GM12892 (cell line): Measurements from ENCODE around the gene PRR14.
A peak's percentile ranks its signal among the peaks of the same experiment; 100 is the strongest.
"Not testable (repeated sequence)": the region's sequence is repeated elsewhere in the genome, so short reads cannot be mapped to it uniquely, and the experiment has no call there.

Experiments used
- DNase-seq: peaks from one replicate; pipeline ENCODE4 v3.0.0; 2011; ENCODE audit not compliant: insufficient read length
- FAIRE-seq: peaks from 2 replicates; lab custom pipeline; 2011; peaks lifted over from hg19 to GRCh38; lab: Jason Lieb, UNC
- POLR2A ChIP-seq: IDR thresholded peaks from 2 replicates; pipeline ENCODE4 v1.6.1; 2011; ENCODE audit warnings: low read depth, low read length, control low read depth
- POLR2AphosphoS5 ChIP-seq: IDR thresholded peaks from 2 replicates; pipeline ENCODE4 v1.6.1; 2011; ENCODE audit warnings: low read depth, low read length, control low read depth
- TAF1 ChIP-seq: IDR thresholded peaks from 2 replicates; pipeline ENCODE4 v1.6.1; 2011; ENCODE audit warnings: low read depth, mild to moderate bottlenecking, control low read depth, low read length, borderline replicate concordance

Gene PRR14

DNA sequence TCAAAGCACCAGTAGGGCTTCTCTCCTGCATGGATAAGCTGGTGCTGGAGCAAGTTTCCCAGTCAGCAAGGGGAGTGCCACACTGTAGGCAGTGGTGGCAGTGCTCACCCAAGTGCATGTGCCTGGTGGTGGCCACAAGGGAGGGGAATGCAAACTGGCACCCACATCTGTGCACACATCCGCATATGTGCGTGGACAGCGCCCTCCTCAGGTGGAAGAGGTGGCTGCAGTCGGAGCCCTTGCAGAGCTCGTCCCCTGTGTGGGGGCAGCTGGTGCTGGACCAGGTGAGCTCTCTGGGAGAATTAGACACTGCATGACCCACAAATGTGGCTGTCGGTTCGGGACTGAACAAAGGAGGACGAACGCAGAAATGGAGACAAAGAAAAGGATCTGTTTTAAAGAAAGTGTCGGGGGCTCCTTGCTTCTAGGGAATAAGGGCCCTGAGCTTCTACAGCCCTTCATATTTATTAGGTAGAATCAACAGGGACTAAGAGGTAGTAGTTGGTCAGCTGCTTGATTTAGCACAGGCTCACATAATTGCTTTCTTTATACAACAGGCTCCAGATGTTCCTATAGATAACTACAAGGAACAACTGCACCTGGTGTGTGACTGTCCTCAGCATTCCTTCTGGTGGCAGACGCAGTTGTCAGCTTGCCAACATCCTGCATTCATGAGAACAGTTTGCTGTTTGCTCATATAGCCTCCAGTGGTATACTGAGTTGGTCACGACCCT is 35.2 kb upstream of the PRR14 start:
- DNase-seq, result peak; percentile 41
- no peak for TF ChIP-seq POLR2A
- TF ChIP-seq POLR2AphosphoS5, result no peak
- no peak for FAIRE-seq

DNA sequence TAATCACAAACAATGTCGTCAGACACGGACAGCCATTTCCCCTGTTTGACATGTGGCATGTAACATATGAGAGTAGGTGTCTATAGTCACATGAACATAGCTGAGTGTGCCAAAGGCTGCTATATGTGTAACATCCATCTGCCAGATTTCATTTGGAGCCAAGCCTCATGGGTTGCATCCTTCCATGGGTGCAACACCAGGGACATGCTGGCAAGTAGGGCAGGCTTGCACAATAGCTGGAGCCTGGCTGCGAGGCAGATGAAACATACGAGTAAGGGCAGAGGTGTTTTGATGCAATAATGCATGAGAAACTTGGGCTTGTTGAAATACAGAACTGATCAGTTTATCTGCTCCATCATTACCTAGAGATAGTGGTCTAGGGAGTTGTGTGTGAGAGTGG is 31.6 kb upstream of the PRR14 start:
- DNase-seq (no peak), FAIRE-seq (no peak)
- TF ChIP-seq POLR2A (no peak), TAF1 (no peak), POLR2AphosphoS5 (no peak)

DNA sequence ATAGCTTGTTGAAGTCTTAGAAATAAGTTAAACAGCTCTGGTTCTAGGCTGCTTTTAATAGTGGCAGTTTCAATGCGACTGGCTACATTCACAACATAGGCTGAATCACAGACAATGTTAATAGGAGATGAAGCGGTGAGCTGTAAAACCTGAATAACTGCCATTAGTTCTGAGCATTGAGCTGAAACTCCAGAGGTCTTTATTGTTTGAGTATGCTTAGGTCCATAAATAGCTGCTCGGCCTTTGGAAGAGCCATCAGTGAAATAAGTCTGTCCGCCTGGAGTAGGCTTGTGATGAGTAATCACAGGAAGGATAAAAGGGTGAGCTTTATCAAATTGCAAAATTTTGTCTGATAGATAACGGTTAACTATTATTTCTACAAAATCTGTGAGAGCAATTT is 31.1 kb upstream of the PRR14 start:
- FAIRE-seq (no peak), DNase-seq (no peak)
- TF ChIP-seq POLR2AphosphoS5 (no peak), POLR2A (no peak), TAF1 (no peak)

DNA sequence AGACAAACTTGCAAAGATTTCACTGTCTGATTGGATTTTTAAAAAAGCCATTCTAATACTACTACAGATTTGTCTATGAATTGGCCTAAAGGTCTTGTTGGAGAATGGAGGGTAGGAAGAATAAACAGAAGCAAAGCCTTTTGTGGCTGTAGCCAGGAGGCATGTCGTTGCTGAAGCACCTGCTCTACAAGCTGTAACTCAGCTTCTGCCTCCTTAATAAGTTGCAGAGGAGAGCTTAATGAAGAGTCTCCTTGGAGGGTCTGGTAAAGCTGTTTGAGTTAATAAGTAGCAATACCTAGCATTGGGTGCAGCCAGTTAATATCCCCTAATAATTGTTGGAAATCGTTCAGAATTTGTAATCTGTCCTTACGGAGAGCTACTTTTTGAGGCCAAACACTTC is 30.6 kb upstream of the PRR14 start:
- TF ChIP-seq POLR2A (no peak), POLR2AphosphoS5 (no peak), TAF1 (no peak)
- FAIRE-seq (no peak), DNase-seq (no peak)

DNA sequence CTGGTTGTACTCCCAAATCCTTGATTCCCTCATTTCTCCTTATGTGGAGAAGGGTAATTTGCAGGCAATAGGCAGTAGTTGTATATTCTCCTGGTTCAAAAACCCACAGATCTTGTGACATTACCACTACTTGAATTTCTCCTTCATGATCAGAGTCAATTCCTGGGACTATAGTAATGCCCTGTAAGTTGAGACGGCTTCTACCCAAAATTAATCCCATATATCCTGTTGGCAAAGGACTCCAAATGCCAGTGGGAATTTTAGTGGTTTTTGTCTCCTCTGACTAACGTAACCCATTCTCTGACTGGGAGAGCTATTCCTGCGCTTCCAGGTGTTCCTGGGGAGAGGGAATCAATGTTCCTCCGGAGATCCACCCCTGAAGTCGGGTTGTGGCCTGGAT is 29.0 kb upstream of the PRR14 start:
- TF ChIP-seq TAF1 (no peak), POLR2A (no peak), POLR2AphosphoS5 (no peak)
- DNase-seq (no peak), FAIRE-seq (no peak)

DNA sequence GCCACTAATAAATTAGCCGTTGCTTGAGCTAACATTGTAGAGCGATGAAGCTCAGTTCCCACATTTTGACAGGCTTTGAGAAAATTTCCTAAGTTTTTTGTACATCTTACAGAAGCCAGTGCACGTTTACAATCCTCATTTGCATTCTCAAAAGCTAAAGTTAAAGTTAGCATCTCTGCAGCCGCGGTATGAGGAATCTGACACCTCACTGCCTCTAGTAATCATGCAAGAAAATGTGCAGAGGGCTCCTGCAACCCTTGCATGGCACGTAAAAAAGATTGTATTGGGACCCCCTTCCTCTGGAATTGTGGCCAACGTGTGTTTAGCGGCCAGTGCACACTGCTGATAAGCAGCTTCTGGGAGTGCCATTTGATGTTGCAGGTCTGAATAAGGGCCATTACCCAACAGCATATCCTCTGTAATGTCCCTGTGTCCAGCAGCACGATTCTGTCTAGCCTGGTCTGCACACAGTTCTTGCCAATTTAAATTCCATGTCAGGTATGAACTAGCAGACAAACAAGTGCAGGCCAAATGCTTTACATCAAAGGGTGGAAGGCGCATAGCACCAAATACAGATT is 28.2 kb upstream of the PRR14 start:
- FAIRE-seq, result no peak
- DNase-seq, result no peak
- no peak for TF ChIP-seq POLR2A

DNA sequence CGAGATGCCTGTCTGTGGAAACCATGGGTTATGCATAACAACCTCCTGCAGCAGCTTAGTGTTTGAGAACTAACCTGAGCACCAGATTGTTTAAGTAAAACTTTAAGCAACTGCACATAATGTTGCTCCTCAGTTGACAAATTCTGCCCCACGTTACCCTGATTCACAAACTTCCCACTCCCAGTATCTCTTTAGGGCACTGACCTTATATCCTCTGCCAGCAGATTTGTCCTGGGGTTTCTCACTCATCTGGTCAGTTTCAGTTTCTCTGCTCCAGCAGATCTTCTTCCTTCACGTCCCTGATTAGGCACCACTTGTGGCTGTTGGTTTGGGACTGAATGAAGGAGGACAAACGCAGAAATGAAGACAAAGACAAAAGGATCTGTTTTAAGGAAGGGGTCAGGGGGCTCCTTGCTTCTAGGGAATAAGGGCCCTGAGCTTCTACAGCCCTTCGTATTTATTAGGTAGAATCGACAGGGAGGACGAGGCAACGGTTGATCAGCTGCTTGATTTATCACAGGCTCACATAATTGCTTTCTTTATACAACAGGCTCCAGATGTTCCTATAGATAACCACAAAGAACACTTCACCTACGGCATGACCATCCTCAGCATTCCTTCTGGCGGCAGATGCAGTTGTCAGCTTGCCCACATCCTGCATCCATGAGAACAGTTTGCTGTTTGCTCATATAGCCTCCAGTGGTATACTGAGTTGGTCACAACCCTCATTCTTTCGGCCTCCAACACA is 27.1 kb upstream of the PRR14 start:
- FAIRE-seq, result no peak
- TF ChIP-seq TAF1 (no peak), POLR2A (no peak), POLR2AphosphoS5 (no peak)
- no peak for DNase-seq

DNA sequence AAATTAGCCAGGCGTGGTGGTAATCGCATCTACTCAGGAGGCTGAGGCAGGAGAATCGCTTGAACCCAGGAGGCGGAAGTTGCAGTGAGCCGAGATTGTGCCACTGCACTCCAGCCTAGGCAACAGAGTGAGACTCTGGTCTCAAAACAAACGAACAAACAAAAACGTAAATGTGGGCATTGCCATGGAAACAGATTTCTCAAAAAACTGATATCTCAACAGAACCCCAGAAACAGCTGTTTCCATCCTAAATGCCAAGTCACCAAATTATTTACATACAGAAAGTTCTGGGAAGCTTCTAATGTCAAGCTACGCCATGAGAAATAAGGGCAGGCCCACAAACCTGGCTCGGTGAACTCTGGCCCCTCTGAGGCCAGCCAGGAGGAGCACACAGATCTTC is 24.5 kb upstream of the PRR14 start:
- FAIRE-seq (no peak), DNase-seq (no peak)
- TF ChIP-seq POLR2A (no peak), TAF1 (no peak), POLR2AphosphoS5 (no peak)

DNA sequence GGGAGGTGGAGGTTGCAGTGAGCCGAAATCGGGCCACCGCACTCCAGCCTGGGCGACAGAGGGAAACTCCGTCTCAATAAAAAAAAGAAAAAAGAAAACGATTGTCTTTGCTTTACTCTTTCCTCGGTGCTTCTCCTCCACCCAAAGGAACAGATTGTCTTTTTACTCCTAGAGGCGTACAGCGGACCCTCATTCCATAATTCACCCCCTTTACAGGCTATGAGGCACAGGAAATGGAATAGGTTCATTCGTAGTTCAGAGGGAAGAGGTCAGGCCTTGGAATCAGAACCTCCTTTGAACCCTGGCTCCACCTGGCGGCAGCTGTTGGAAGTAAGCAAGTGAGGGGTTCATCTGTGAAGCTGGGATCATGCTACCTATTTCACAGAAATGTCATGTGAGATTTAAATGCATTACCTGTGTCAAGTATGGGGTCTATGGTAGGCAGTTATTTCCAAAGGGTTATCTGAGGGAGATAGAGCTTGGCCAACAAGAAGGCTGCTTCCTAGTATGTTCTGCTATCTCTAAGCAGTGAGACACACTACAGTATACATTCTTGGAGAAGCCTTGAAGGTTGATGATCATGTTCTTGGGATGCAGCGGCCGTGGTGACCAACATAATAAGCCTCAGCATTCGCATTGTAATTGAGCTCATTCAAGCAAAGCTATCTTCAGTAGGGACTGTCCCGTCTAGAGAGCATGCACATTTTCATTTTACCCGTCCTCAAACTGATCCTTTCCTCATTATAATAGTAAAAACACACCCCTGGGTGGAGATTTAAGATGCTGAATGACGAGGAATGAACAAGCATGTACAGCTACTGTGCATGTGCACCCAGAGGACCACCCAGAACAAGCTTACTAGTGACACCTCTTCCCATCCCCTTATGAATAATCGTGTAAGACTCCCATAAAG is 21.9 kb upstream of the PRR14 start:
- DNase-seq, result peak; percentile 54

DNA sequence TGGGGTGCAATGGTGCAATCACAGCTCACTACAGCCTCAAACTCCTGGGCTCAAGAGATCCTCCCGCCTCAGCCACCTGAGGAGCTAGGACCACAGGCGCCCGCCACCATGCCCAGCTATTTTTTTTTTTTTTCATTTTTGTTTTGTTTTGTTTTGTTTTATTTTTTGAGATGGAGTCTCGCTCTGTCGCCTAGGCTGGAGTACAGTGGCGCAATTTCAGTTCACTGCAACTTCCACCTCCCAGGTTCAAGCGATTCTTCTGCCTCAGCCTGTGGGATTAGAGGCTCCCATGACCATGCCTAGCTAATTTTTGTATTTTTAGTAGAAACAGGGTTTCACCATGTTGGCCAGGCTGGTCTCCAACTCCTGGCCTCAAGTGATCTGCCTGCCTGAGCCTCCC is 18.3 kb upstream of the PRR14 start:
- DNase-seq, FAIRE-seq: not testable (repeated sequence)

More for the DNA sequence above, 21.9 kb upstream of the PRR14 start:
- FAIRE-seq, result peak; percentile 93
- TF ChIP-seq POLR2A (no peak), TAF1 (no peak), POLR2AphosphoS5 (no peak)

DNA sequence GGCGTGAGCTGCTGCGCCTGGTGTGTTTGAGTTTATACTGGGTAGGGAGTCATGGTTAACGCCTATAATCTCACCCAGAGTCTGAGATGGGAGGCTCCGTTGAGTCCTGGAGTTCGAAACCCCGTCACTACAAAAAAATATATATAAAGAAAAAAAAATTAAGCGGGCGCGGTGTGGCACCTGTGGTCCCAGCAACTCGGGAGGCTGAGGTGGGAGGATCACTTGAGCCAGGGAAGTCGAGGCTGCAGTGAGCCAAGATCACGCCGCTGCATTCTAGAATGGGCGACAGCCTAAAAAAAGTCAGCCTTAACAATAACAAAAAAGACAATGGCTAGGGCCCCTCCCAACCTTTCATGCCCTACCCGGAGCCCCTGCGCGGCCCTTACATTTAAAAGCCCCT is 17.2 kb upstream of the PRR14 start:
- DNase-seq (no peak), FAIRE-seq (no peak)
- TF ChIP-seq POLR2AphosphoS5, result no peak
- TF ChIP-seq TAF1, result no peak
- TF ChIP-seq POLR2A, result no peak

DNA sequence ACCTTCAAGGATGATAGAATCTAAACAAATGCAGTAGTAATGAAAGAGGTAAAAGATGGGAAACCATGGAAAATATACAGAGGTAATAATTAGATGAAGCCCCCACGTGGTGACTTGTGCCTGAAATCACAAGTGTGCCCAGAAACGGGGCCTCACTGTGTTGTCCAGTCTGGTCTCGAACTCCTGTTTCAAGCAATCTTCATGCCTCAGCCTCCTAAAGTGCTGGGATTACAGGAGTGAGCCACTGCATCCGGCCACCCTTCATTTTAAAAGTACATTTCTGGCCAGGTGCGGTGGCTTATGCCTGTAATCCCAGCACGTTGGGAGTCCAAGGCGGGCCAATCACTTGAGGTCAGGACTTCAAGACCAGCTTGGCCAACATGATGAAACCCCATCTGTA is 14.2 kb upstream of the PRR14 start:
- DNase-seq (no peak), FAIRE-seq (no peak)

DNA sequence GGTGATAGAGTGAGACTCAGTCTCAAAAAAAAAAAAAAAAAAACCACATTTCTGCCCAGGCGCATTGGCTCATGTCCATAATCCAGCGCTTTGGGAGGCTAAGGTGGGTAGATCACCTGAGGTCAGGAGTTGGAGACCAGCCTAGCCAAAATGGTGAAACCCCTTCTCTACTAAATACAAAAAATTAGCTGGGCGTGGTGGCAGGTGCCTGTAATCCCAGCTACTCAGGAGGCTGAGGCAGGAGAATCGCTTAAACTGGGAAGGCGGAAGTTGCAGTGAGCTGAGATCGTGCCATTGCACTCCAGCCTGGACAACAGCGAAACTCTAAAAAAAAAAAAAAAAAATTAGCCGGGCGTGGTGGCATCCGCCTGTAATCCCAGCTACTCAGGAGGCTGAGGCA is 13.6 kb upstream of the PRR14 start:
- DNase-seq, FAIRE-seq: not testable (repeated sequence)

More for the DNA sequence above, 14.2 kb upstream of the PRR14 start:
- TF ChIP-seq POLR2AphosphoS5 (no peak), POLR2A (no peak), TAF1 (no peak)
